Neural progenitor cell (in vitro differentiated cells): ENCODE results near the gene PDK4. TPM values are rescaled to one million over a fixed set of nuclear protein-coding genes. Genes with fewer than 3 reads are reported as not detected.

ENCODE experiments used
- DNase-seq: peaks from one replicate; pipeline ENCODE4 v3.0.0-alpha.2; 2016; ENCODE audit warnings: low spot score
- H2AFZ ChIP-seq: fragments of 200-600 bp; sonication (generic); replicated peaks from 2 replicates; pipeline ENCODE4 v1.6.1; 2016; ENCODE audit warnings: antibody characterized with exemption
- H3F3A ChIP-seq: fragments of 200-600 bp; sonication (generic); 2 replicates; pipeline ENCODE4 v1.6.1; 2016; ENCODE audit warnings: antibody characterized with exemption, low read depth
- H3K27ac ChIP-seq: fragments of 200-600 bp; sonication (generic); 2 replicates; pipeline ENCODE4 v1.5.1; 2016; ENCODE audit warnings: mild to moderate bottlenecking
- H3K27me3 ChIP-seq: fragments of 200-600 bp; sonication (generic); 2 replicates; pipeline ENCODE4 v1.6.1; 2016; ENCODE audit warnings: mild to moderate bottlenecking, moderate library complexity
- H3K36me3 ChIP-seq: fragments of 200-600 bp; sonication (generic); 2 replicates; pipeline ENCODE4 v1.5.1; 2016
- H3K4me1 ChIP-seq: fragments of 200-600 bp; sonication (generic); 2 replicates; pipeline ENCODE4 v1.6.1; 2016; ENCODE audit warnings: mixed run types
- H3K4me2 ChIP-seq: fragments of 200-600 bp; sonication (generic); 2 replicates; pipeline ENCODE4 v1.6.1; 2016
- H3K4me3 ChIP-seq: fragments of 200-600 bp; sonication (generic); 2 replicates; pipeline ENCODE4 v1.5.1; 2016
- H3K79me2 ChIP-seq: fragments of 200-600 bp; sonication (generic); 2 replicates; pipeline ENCODE4 v1.6.1; 2016; ENCODE audit warnings: low read depth
- H3K9ac ChIP-seq: fragments of 200-600 bp; sonication (generic); 2 replicates; pipeline ENCODE4 v1.6.1; 2016
- H3K9me3 ChIP-seq: fragments of 200-600 bp; sonication (generic); 2 replicates; pipeline ENCODE4 v1.5.1; 2016; ENCODE audit warnings: low read depth
- H4K20me1 ChIP-seq: fragments of 200-600 bp; sonication (generic); 2 replicates; pipeline ENCODE4 v1.6.1; 2016; ENCODE audit warnings: low read depth
- H3K27ac Mint-ChIP-seq: 3 replicates; pipeline ENCODE4 v1.8.0; 2021; ENCODE audit warnings: mixed read lengths
- H3K27me3 Mint-ChIP-seq: 2 replicates; pipeline ENCODE4 v1.8.0; 2022; ENCODE audit warnings: low read depth, mild to moderate bottlenecking, inconsistent platforms, moderate library complexity, mixed read lengths; ENCODE audit not compliant: insufficient read depth
- H3K36me3 Mint-ChIP-seq: 3 replicates; pipeline ENCODE4 v1.8.0; 2021; ENCODE audit warnings: mixed read lengths
- H3K4me1 Mint-ChIP-seq: 3 replicates; pipeline ENCODE4 v1.8.0; 2021; ENCODE audit warnings: mixed read lengths
- H3K4me3 Mint-ChIP-seq: 3 replicates; pipeline ENCODE4 v1.8.0; 2021; ENCODE audit warnings: mild to moderate bottlenecking, moderate library complexity, mixed read lengths
- H3K9me3 Mint-ChIP-seq: 3 replicates; pipeline ENCODE4 v1.8.0; 2020; ENCODE audit warnings: mixed read lengths
- CTCF ChIP-seq: fragments of 200-600 bp; sonication (generic); IDR thresholded peaks from 2 replicates; pipeline ENCODE4 v1.5.1; 2017; ENCODE audit warnings: antibody characterized with exemption, mild to moderate bottlenecking
- EZH2 ChIP-seq: fragments of 200-600 bp; sonication (generic); IDR thresholded peaks from 2 replicates; pipeline ENCODE4 v1.6.1; 2017; ENCODE audit warnings: antibody characterized with exemption, mild to moderate bottlenecking, moderate library complexity
- EZH2phosphoT487 ChIP-seq: fragments of 200-600 bp; sonication (generic); IDR thresholded peaks from 2 replicates; pipeline ENCODE4 v1.6.1; 2017; ENCODE audit warnings: antibody characterized with exemption
- total RNA-seq: library from RNA; depleted of rRNA; stranded (reverse); fragments of >200 nt; gene quantifications from 2 replicates; pipeline ENCODE4 v1.2.3, GENCODE V29; 2015; ENCODE audit warnings: low replicate concordance

The PDK4 gene
- total RNA-seq, 1 donor from 2014 or later: not detected

GRCh38 chr7:95546647-95547046, 49.7 kb downstream of the PDK4 start:
- no peak for DNase-seq
- H3K4me1 Mint-ChIP-seq: peaks cover 17% of the 10 kb centered on the region
- no peaks in the 10 kb centered on the region for H3K9me3 Mint-ChIP-seq
- no peak overlapping the region for H3K4me3 Mint-ChIP-seq
- no peak overlapping the region for H2AFZ ChIP-seq
- H3K27me3 Mint-ChIP-seq: no peaks in the 10 kb centered on the region
- no peak overlapping the region for H3K27ac Mint-ChIP-seq
- H3K36me3 ChIP-seq: no peaks in the 10 kb centered on the region
- no peak for TF ChIP-seq EZH2
- no peak for TF ChIP-seq EZH2phosphoT487
- TF ChIP-seq CTCF: no peak
- H4K20me1 ChIP-seq: no peaks in the 10 kb centered on the region
- no peaks in the 10 kb centered on the region for H3K9me3 ChIP-seq
- peaks cover 3% of the 10 kb centered on the region for H3K4me1 ChIP-seq
- no peak overlapping the region for H3K9ac ChIP-seq
- no peak overlapping the region for H3K4me2 ChIP-seq
- no peaks in the 10 kb centered on the region for H3F3A ChIP-seq
- no peak overlapping the region for H3K4me3 ChIP-seq
- H3K27me3 ChIP-seq: no peaks in the 10 kb centered on the region
- H3K36me3 Mint-ChIP-seq: no peaks in the 10 kb centered on the region
- no peaks in the 10 kb centered on the region for H3K79me2 ChIP-seq
- no peak overlapping the region for H3K27ac ChIP-seq

- no peak for DNase-seq
- no peaks in the 10 kb centered on the region for H3K27me3 ChIP-seq
- Mint-ChIP-seq H3K27me3 (no peaks in the 10 kb centered on the region), H3K4me3 (no peak overlapping the region), H3K9me3 (no peaks in the 10 kb centered on the region), H3K4me1 (peaks cover 16% of the 10 kb centered on the region), H3K27ac (no peak overlapping the region), H3K36me3 (no peaks in the 10 kb centered on the region)
- H3K27ac ChIP-seq: no peak overlapping the region
- H3K4me2 ChIP-seq: no peak overlapping the region
- no peak overlapping the region for H3K4me3 ChIP-seq
- peaks cover 3% of the 10 kb centered on the region for H3K4me1 ChIP-seq
- H2AFZ ChIP-seq: no peak overlapping the region
- H4K20me1 ChIP-seq: no peaks in the 10 kb centered on the region
- no peak overlapping the region for H3K9ac ChIP-seq
- no peaks in the 10 kb centered on the region for H3K9me3 ChIP-seq
- H3K36me3 ChIP-seq: no peaks in the 10 kb centered on the region
- TF ChIP-seq EZH2phosphoT487 (no peak), EZH2 (no peak)
- no peaks in the 10 kb centered on the region for H3F3A ChIP-seq
- H3K79me2 ChIP-seq: no peaks in the 10 kb centered on the region
Measured at GRCh38 chr7:95545673-95546072, 50.6 kb downstream of the PDK4 start.

GRCh38 chr7:95545007-95545615, 51.2 kb downstream of the PDK4 start:
- Mint-ChIP-seq H3K27ac (no peak overlapping the region), H3K36me3 (no peaks in the 10 kb centered on the region), H3K9me3 (no peaks in the 10 kb centered on the region), H3K4me3 (no peak overlapping the region), H3K4me1 (peaks cover 11% of the 10 kb centered on the region), H3K27me3 (no peaks in the 10 kb centered on the region)
- Histone ChIP-seq H3K9ac (no peak overlapping the region), H3K4me3 (no peak overlapping the region), H3K27me3 (no peaks in the 10 kb centered on the region), H3K79me2 (no peaks in the 10 kb centered on the region), H3K27ac (no peak overlapping the region), H4K20me1 (no peaks in the 10 kb centered on the region), H2AFZ (peak overlapping the region; percentile 72), H3K9me3 (no peaks in the 10 kb centered on the region), H3K4me1 (peaks cover 7% of the 10 kb centered on the region), H3K36me3 (no peaks in the 10 kb centered on the region), H3K4me2 (no peak overlapping the region), H3F3A (no peaks in the 10 kb centered on the region)
- peak; percentile 42 for DNase-seq
- TF ChIP-seq CTCF (peak; percentile 56), EZH2 (no peak), EZH2phosphoT487 (no peak)

- H4K20me1 ChIP-seq: no peaks in the 10 kb centered on the region
- H3K4me2 ChIP-seq: no peak overlapping the region
- H3K27me3 ChIP-seq: no peaks in the 10 kb centered on the region
- TF ChIP-seq CTCF: no peak
- Mint-ChIP-seq H3K4me3 (no peak overlapping the region), H3K27me3 (no peaks in the 10 kb centered on the region), H3K4me1 (peaks cover 3% of the 10 kb centered on the region), H3K36me3 (no peaks in the 10 kb centered on the region), H3K27ac (no peak overlapping the region), H3K9me3 (no peaks in the 10 kb centered on the region)
- no peak overlapping the region for H3K4me3 ChIP-seq
- DNase-seq: no peak
- H3K9me3 ChIP-seq: no peaks in the 10 kb centered on the region
- no peak overlapping the region for H3K9ac ChIP-seq
- H3K4me1 ChIP-seq: peaks cover 4% of the 10 kb centered on the region
- no peak overlapping the region for H3K27ac ChIP-seq
- H3F3A ChIP-seq: no peaks in the 10 kb centered on the region
- no peaks in the 10 kb centered on the region for H3K36me3 ChIP-seq
- H3K79me2 ChIP-seq: no peaks in the 10 kb centered on the region
- no peak overlapping the region for H2AFZ ChIP-seq
Measured at GRCh38 chr7:95544171-95544570, 52.1 kb downstream of the PDK4 start.
